CD14-positive monocyte (primary cell): ENCODE data around the gene HEXA. TPM values are rescaled to one million over a fixed set of nuclear protein-coding genes. Genes with fewer than 3 reads are reported as not detected.

Experiments
- DNase-seq, 3 donors: peaks; one replicate each; pipeline ENCODE4 v3.0.0-alpha.2; 2011 to 2022
- H2AFZ ChIP-seq: 2 replicates; pipeline ENCODE4 v1.6.0; 2012; ENCODE audit warnings: mild to moderate bottlenecking, low read depth, low read length, inconsistent platforms; ENCODE audit not compliant: insufficient read depth, poor library complexity, severe bottlenecking
- H3K27ac ChIP-seq, 2 donors: 1 replicate in 1 of 2; 2 replicates in 1 of 2; pipeline ENCODE4 v1.5.1; 2012 to 2013; ENCODE audit warnings: low read length in 2 of 2, control low read depth in 1 of 2, inconsistent platforms in 1 of 2, low read depth in 1 of 2, mild to moderate bottlenecking in 1 of 2
- H3K27me3 ChIP-seq, 2 donors: one replicate each; pipeline versions ENCODE4 v1.6.0 to v1.6.1; 2011 to 2013; ENCODE audit warnings: low read length in 2 of 2; ENCODE audit not compliant: control insufficient read depth in 2 of 2, insufficient read depth in 2 of 2
- H3K36me3 ChIP-seq, 2 donors: replicated peaks in 1 of 2; 1 replicate in 1 of 2; 2 replicates in 1 of 2; pipeline versions ENCODE4 v1.5.1 to v1.6.1; 2012 to 2013; ENCODE audit warnings: low read length in 2 of 2, control low read depth in 1 of 2, inconsistent platforms in 1 of 2, mild to moderate bottlenecking in 1 of 2; ENCODE audit not compliant: insufficient read depth in 2 of 2, control insufficient read depth in 1 of 2
- H3K4me1 ChIP-seq, 2 donors: 1 replicate in 1 of 2; 2 replicates in 1 of 2; pipeline versions ENCODE4 v1.5.1 to v1.6.1; 2012 to 2013; ENCODE audit warnings: low read length in 2 of 2, control low read depth in 1 of 2, inconsistent platforms in 1 of 2, mild to moderate bottlenecking in 1 of 2, moderate library complexity in 1 of 2; ENCODE audit not compliant: insufficient read depth in 2 of 2, control insufficient read depth in 1 of 2
- H3K4me2 ChIP-seq: replicated peaks from 2 replicates; pipeline ENCODE3; 2012; ENCODE audit warnings: low read length, moderate library complexity, mild to moderate bottlenecking; ENCODE audit not compliant: poor library complexity, severe bottlenecking; ENCODE audit errors: extremely low read depth
- H3K4me3 ChIP-seq, 3 experiments: fragments of 200-600 bp in 1 of 3; sonication (generic) in 1 of 3; replicated peaks in 1 of 3; 1 replicate in 2 of 3; 2 replicates in 1 of 3; pipeline ENCODE4 v1.5.1; 2011 to 2013; ENCODE audit warnings: low read length in 3 of 3, mild to moderate bottlenecking in 3 of 3, control low read depth in 2 of 3, low read depth in 2 of 3, inconsistent platforms in 1 of 3, moderate library complexity in 1 of 3
- H3K79me2 ChIP-seq: 2 replicates; pipeline ENCODE4 v1.6.0; 2012; ENCODE audit warnings: mild to moderate bottlenecking, control low read depth, inconsistent platforms, low read length, moderate library complexity; ENCODE audit not compliant: insufficient read depth
- H3K9ac ChIP-seq: 2 replicates; pipeline ENCODE4 v1.6.0; 2017; ENCODE audit warnings: low read length, mild to moderate bottlenecking; ENCODE audit not compliant: insufficient read depth, poor library complexity, severe bottlenecking
- H3K9me3 ChIP-seq, 2 donors: replicated peaks in 1 of 2; 1 replicate in 1 of 2; 2 replicates in 1 of 2; pipeline versions ENCODE4 v1.5.1 to v1.6.1; 2012 to 2013; ENCODE audit warnings: low read length in 2 of 2, control low read depth in 1 of 2; ENCODE audit not compliant: control insufficient read depth in 1 of 2, insufficient read depth in 1 of 2
- H4K20me1 ChIP-seq: 2 replicates; pipeline ENCODE4 v1.6.0; 2012; ENCODE audit warnings: mild to moderate bottlenecking, low read length, control low read depth, moderate library complexity; ENCODE audit not compliant: insufficient read depth
- H3K27ac Mint-ChIP-seq, 7 donors: one replicate each; pipeline ENCODE4 v1.8.0; 2020; ENCODE audit warnings: mild to moderate bottlenecking in 7 of 7, mixed read lengths in 7 of 7, moderate library complexity in 6 of 7, inconsistent platforms in 2 of 7
- H3K27me3 Mint-ChIP-seq, 3 donors: one replicate each; pipeline ENCODE4 v1.8.0; 2021 to 2022; ENCODE audit warnings: low read depth in 3 of 3, mild to moderate bottlenecking in 3 of 3, mixed read lengths in 3 of 3, moderate library complexity in 3 of 3, inconsistent platforms in 1 of 3
- H3K36me3 Mint-ChIP-seq, 2 donors: one replicate each; pipeline ENCODE4 v1.8.0; 2020; ENCODE audit warnings: mixed read lengths in 2 of 2, inconsistent platforms in 1 of 2, mild to moderate bottlenecking in 1 of 2
- H3K4me1 Mint-ChIP-seq: one replicate; pipeline ENCODE4 v1.8.0; 2020; ENCODE audit warnings: mild to moderate bottlenecking, mixed read lengths
- H3K4me3 Mint-ChIP-seq, 2 donors: one replicate each; pipeline ENCODE4 v1.8.0; 2020; ENCODE audit warnings: mild to moderate bottlenecking in 2 of 2, mixed read lengths in 2 of 2, moderate library complexity in 1 of 2
- H3K9me3 Mint-ChIP-seq, 7 donors: one replicate each; pipeline ENCODE4 v1.8.0; 2020 to 2022; ENCODE audit warnings: mixed read lengths in 7 of 7, mild to moderate bottlenecking in 6 of 7, moderate library complexity in 6 of 7, inconsistent platforms in 2 of 7
- WGBS: methylation state at CpG from one replicate; pipeline ENCODE4 v1.1.5; 2013; ENCODE audit warnings: missing lambda C conversion rate; ENCODE audit not compliant: insufficient coverage; 5-methylcytosine and 5-hydroxymethylcytosine counted together
- intact Hi-C, 2 donors: fragments of 100-400 bp; cut with micrococcal nuclease; formaldehyde crosslinking; loops; one replicate each; pipeline versions ENCODE4 v1.15.0 to v1.15.1; 2023
- polyA plus RNA-seq, 3 donors: library from polyadenylated mRNA; depleted of rRNA in 1 of 3; unstranded in 2 of 3; stranded (reverse) in 1 of 3; fragments of 300-500 nt in 2 of 3; fragments of >200 nt in 1 of 3; fragmentation: Illumina TruSeq in 2 of 3; gene quantifications; 1 replicate in 2 of 3; 2 replicates in 1 of 3; pipeline ENCODE4 v1.2.3, GENCODE V29; 2012 to 2021
- TF ChIP-seq, protein P1 (sequence below): fragments of 200-600 bp; IDR thresholded peaks from one replicate; pipeline ENCODE4 v1.8.0; 2022; ENCODE audit warnings: antibody characterized with exemption, mild to moderate bottlenecking

HEXA gene
- polyA plus RNA-seq, 3 donors: 164 to 192 (median 186) TPM

DNA sequence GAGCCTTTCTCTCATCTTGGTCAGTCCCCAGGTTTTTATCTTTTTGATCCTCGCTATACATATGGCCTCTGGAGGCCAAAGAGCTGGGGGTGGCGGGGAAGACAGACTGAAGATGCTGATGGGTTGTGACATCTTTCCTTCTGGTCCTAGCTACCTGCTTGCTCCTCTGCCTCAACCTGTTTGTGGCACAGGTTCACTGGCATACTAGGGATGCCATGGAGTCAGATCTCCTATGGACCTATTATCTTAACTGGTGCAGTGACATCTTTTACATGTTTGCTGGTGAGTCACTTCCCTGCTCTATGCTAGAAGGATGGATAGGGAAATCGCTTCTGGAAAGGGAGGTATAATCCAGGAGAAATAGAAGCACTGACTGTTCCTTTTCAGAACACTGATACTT lies 31.1 kb upstream of the HEXA start:
- H3K9me3 ChIP-seq: peaks cover 0 to 3% of the 10 kb centered on the region in 2 donors
- no peaks in the 10 kb centered on the region for H3K4me1 ChIP-seq
- Mint-ChIP-seq H3K27ac (no peak overlapping the region), H3K9me3 (peaks cover 0 to 9% (median 5%) of the 10 kb centered on the region in 7 donors), H3K4me3 (no peak overlapping the region), H3K36me3 (no peaks in the 10 kb centered on the region), H3K27me3 (peaks cover 6 to 15% (median 11%) of the 10 kb centered on the region in 3 donors), H3K4me1 (peaks cover 6% of the 10 kb centered on the region)
- H2AFZ ChIP-seq: no peak overlapping the region
- no peaks in the 10 kb centered on the region for H3K36me3 ChIP-seq
- H4K20me1 ChIP-seq: no peaks in the 10 kb centered on the region
- intact Hi-C loops: no loop called here
- no peak overlapping the region for H3K9ac ChIP-seq
- H3K79me2 ChIP-seq: no peaks in the 10 kb centered on the region
- no peak for DNase-seq
- H3K4me2 ChIP-seq: no peak overlapping the region
- H3K27me3 ChIP-seq: peaks cover 2 to 3% of the 10 kb centered on the region in 2 donors
- WGBS: 86% methylated on average over 3 of the region's 3 CpGs
- TF ChIP-seq, protein P1, sequence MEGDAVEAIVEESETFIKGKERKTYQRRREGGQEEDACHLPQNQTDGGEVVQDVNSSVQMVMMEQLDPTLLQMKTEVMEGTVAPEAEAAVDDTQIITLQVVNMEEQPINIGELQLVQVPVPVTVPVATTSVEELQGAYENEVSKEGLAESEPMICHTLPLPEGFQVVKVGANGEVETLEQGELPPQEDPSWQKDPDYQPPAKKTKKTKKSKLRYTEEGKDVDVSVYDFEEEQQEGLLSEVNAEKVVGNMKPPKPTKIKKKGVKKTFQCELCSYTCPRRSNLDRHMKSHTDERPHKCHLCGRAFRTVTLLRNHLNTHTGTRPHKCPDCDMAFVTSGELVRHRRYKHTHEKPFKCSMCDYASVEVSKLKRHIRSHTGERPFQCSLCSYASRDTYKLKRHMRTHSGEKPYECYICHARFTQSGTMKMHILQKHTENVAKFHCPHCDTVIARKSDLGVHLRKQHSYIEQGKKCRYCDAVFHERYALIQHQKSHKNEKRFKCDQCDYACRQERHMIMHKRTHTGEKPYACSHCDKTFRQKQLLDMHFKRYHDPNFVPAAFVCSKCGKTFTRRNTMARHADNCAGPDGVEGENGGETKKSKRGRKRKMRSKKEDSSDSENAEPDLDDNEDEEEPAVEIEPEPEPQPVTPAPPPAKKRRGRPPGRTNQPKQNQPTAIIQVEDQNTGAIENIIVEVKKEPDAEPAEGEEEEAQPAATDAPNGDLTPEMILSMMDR: no peak
- no peak overlapping the region for H3K4me3 ChIP-seq
- no peak overlapping the region for H3K27ac ChIP-seq

DNA sequence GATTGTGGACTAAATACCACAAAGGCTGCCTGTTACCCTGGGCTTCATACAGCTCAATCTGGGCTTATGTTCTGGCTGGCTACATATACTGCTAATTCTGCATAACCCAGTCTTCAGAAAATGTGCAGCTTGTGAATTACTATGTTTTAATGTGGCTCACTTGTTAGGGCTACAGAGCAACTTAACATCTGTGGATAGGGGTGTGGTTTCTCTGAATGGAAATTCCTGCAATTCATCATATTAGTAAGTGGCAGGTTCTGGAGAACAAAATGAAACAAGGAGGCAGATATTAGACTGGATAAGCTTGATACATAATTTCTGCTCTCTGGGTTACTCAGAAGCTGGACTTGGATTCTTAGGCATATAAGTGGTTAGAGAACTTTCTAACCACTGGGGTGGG lies 29.0 kb upstream of the HEXA start:
- H3K27me3 Mint-ChIP-seq: peaks cover 6 to 15% (median 9%) of the 10 kb centered on the region in 3 donors
- H3K9me3 Mint-ChIP-seq: peaks cover 0 to 2% (median 0%) of the 10 kb centered on the region in 7 donors
- H4K20me1 ChIP-seq: no peaks in the 10 kb centered on the region
- no peaks in the 10 kb centered on the region for H3K36me3 Mint-ChIP-seq
- H3K36me3 ChIP-seq: no peaks in the 10 kb centered on the region
- no peak overlapping the region for H3K27ac ChIP-seq
- peaks cover 6% of the 10 kb centered on the region for H3K4me1 Mint-ChIP-seq
- DNase-seq: no peak
- peaks cover 2 to 3% of the 10 kb centered on the region in 2 donors for H3K27me3 ChIP-seq
- TF ChIP-seq, protein P1: no peak
- H3K9ac ChIP-seq: no peak overlapping the region
- H3K4me1 ChIP-seq: no peaks in the 10 kb centered on the region
- H3K79me2 ChIP-seq: no peaks in the 10 kb centered on the region
- no peaks in the 10 kb centered on the region for H3K9me3 ChIP-seq
- no peak overlapping the region for H3K4me2 ChIP-seq
- no peak overlapping the region for H3K27ac Mint-ChIP-seq
- H3K4me3 Mint-ChIP-seq: no peak overlapping the region
- H2AFZ ChIP-seq: no peak overlapping the region
- H3K4me3 ChIP-seq: no peak overlapping the region
- intact Hi-C loops: no loop called here
